H1 (cell line): ENCODE measurements around the gene FLRT3. TPM values are rescaled to one million over a fixed set of nuclear protein-coding genes. Genes with fewer than 3 reads are reported as not detected.

ENCODE experiments used
- ATF3 ChIP-seq: IDR thresholded peaks from 2 replicates; pipeline ENCODE4 v1.6.1; 2011; ENCODE audit warnings: low read depth, mild to moderate bottlenecking, low read length; ENCODE audit not compliant: insufficient read depth
- CHD7 ChIP-seq: fragments of 300-600 bp; sonication (generic); IDR thresholded peaks from 2 replicates; pipeline ENCODE4 v1.7.1; 2012; ENCODE audit warnings: low read length, moderate library complexity, mild to moderate bottlenecking, inconsistent platforms; ENCODE audit not compliant: insufficient replicate concordance
- EP300 ChIP-seq, 2 experiments: IDR thresholded peaks; 1 replicate in 1 of 2; 2 replicates in 1 of 2; pipeline ENCODE4 v1.6.1; 2011 to 2012; ENCODE audit warnings: low read depth in 2 of 2, low read length in 2 of 2, mild to moderate bottlenecking in 2 of 2, borderline replicate concordance in 1 of 2, inconsistent platforms in 1 of 2, moderate library complexity in 1 of 2
- JUND ChIP-seq: IDR thresholded peaks from 2 replicates; pipeline ENCODE4 v1.6.1; 2011; ENCODE audit warnings: mild to moderate bottlenecking, improper control_type of control experiment, low read length
- KDM1A ChIP-seq: fragments of 200-600, 300-600 bp; sonication (generic); IDR thresholded peaks from 2 replicates; pipeline ENCODE4 v1.7.1; 2016; ENCODE audit warnings: mild to moderate bottlenecking, low read length, borderline replicate concordance
- NANOG ChIP-seq: IDR thresholded peaks from 2 replicates; pipeline ENCODE4 v1.6.1; 2011; ENCODE audit warnings: low read length, low read depth, mild to moderate bottlenecking, inconsistent platforms; ENCODE audit not compliant: insufficient read depth, poor library complexity, severe bottlenecking
- POLR2AphosphoS5 ChIP-seq: IDR thresholded peaks from 2 replicates; pipeline ENCODE4 v1.6.1; 2011; ENCODE audit warnings: low read depth, low read length
- RNF2 ChIP-seq: fragments of 200-900, 300-1000 bp; sonication (generic); IDR thresholded peaks from 2 replicates; pipeline ENCODE4 v1.7.1; 2016; ENCODE audit warnings: borderline replicate concordance, low read depth, mild to moderate bottlenecking, antibody characterized with exemption, low read length; ENCODE audit not compliant: poor library complexity, severe bottlenecking; ENCODE audit errors: missing control alignments
- SIRT6 ChIP-seq: IDR thresholded peaks from one replicate; pipeline ENCODE4 v1.7.1; 2012; ENCODE audit warnings: low read length, inconsistent platforms
- SP1 ChIP-seq: IDR thresholded peaks from 2 replicates; pipeline ENCODE4 v1.6.1; 2011; ENCODE audit warnings: low read depth, low read length
- TAF7 ChIP-seq: optimal IDR thresholded peaks from 2 replicates; pipeline ENCODE3; 2011; ENCODE audit warnings: low read depth, mild to moderate bottlenecking, inconsistent platforms, low read length, moderate library complexity, borderline replicate concordance
- polyA plus RNA-seq, 7 experiments: library from polyadenylated mRNA; depleted of rRNA in 3 of 7; stranded (reverse) in 5 of 7; unstranded in 2 of 7; fragments of >200 nt in 5 of 7; fragments of 200-250 nt in 2 of 7; gene quantifications; 1 replicate in 5 of 7; 2 replicates in 1 of 7; 4 replicates in 1 of 7; pipeline versions ENCODE4 v1.2.1 to v1.2.3, GENCODE V29; 2011 to 2013; ENCODE audit warnings: missing spikeins in 2 of 7, mixed read lengths in 2 of 7
- total RNA-seq: library from RNA; stranded (reverse); fragmentation: NEBNext Ultra II Directional; extraction: Animal tissue kit (Norgen Biotek cat#: 25700); gene quantifications from 2 replicates; pipeline ENCODE4 v1.2.1, GENCODE V29; 2021

FLRT3 gene
- total and polyA plus RNA-seq, 2 of the 8 experiments (the other 6 are each of a cell fraction or from before 2014, with no cell fraction given) = 0.35 to 0.41 TPM

- TF ChIP-seq CHD7 (no peak), NANOG (no peak), JUND (no peak), KDM1A (no peak), SIRT6 (no peak), ATF3 (no peak), EP300 (IDR thresholded peaks at IDR 0.05; ENCODE audit: borderline replicate concordance in 1 of 2, low read depth in 2 of 2, low read length in 2 of 2) (no peak), TAF7 (no peak), RNF2 (no peak), SP1 (no peak), POLR2AphosphoS5 (no peak)
These were observed 49.3 kb upstream of the FLRT3 start (continued) for GRCh38 chr20:14386726-14387125.
